HG02763 (cell line): ENCODE measurements around the gene PEAR1.

Experiments used
- ATAC-seq: cut with Tn5 transposase; IDR thresholded peaks from one replicate; pipeline ENCODE4 v1.9.1; 2021; ENCODE audit warnings: mild to moderate bottlenecking, moderate library complexity; ENCODE audit not compliant: unreplicated experiment

Gene PEAR1

DNA sequence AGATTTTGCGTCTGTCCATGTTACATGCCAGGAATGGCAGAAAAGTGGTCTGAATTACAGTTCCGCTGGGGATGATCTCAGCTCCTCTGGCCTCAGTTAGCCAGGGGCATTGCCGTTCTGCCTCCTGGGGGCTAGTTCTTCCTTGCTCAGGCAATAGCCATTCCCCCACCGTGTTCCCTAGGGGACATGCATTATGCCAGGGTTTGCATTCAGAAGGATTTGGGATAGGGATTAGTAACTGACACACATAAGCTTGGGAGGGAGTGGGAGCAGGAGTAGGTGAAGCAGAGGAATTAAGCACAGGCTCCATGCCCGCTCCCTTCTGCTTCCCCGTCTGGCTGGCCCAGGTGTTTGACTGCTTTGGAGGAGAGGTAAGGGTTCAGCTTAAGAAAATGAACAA lies 39.6 kb downstream of the PEAR1 start:
- no peak for ATAC-seq

DNA sequence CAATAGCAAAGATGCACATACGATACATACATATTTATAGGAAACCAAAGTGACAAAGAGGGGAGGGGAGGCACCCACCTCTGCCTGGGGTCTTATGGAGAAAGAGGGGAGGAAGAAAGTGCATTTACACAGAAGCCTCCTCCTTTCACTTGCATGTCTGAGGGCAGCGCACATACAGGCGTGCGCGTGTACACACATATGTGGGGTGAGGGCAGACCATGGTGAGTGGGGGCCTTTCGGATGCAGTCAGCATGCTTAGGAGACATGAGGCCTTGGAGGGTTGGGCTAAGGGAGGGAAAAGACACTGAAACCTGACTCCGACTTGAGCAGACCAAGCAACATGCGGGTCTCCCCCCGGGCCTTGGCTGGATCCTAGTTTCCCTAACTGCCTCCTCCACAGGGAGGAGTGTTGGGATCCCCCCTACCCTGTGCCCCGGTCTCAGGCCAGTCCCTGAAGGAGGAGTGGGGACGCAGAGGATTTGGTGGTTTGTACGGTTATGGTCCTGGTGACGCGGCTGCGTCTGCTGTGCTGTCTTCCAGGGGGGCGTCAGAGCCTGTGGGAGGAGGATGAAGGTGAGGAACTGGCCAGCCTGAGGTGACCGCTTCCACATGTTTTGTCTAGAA lies 42.1 kb downstream of the PEAR1 start:
- no peak for ATAC-seq

DNA sequence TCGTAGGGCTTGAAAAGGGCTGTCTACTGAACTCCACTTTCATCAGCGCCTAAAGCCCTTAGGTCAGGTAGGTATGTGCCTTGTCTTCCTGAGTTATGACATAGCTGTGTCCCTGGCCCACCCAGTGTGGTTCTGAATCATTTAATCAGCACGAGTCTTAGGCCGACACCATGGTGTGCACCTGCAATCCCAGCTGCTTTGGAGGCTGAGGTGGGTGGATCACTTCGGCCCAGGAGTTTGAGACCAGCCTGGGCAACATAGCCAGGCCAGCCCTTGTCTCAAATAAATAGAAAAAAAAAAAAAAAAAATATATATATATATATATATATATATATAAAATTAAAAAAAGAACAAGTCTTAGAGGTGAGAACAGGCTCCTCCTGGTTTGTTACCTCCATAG lies 42.7 kb downstream of the PEAR1 start:
- ATAC-seq = no peak

DNA sequence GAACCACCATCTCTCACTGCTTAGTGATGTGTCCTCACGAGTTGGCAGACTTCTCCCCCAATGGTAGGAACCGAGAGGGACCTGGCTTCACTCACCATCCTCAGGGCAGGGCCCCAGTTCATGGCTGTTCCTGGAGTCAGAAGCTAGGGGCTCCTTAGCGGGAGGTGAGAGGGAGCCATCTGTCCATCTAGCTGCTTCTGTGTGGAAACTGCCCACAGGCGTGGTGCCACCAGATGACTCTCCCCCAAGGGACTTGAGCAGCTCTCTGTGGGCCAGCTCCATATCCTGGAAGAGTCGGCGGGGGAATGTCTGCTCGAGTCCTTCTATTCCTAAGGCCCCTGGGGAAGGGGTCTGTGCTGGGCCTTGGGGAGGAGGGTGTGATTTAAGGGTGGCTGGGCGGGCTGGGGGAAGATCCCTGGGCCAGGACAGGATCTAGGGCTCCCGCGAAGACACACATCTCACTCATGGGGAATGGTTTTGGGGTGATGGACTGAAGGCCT lies 43.3 kb downstream of the PEAR1 start:
- ATAC-seq = no peak

DNA sequence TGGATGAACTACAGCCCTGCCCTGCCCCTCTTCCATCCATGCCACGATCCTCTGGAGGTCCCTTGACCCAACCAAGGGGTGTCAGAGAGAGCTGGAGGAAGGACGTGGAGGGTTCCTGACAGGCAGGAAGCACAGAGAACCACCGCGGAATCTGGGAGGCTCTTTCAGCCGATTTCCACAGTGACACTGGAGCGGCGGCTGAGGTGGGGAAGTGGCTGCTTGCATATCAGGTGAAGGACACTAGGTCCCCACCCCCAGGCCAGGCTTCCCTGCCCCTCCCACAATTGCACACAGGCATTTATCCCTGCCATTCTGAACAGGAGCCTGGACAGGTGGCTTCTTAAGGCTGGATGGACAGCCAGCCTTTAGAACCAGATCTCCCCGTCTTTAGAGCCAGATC lies 44.4 kb downstream of the PEAR1 start:
- no peak for ATAC-seq

DNA sequence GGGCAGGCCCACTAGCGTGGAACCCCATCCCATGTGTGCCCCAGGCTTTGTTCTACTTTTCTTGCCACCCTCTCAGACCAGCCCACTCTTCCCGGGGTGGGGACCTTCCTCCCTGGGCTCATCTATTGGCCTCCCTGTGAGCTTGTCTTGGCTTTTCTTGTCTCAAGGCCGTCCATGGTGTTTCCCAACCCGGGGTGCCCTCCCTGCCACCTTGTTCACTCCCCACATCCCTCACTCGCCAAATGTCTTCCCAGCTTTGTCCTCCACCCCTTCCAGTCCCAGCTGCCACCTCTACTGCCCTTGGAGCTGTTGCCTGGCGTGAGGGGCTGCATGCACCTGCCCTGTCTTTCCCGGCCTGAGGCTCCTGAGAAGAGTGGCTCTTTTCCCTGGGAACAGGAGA lies 45.3 kb downstream of the PEAR1 start:
- ATAC-seq = no peak

DNA sequence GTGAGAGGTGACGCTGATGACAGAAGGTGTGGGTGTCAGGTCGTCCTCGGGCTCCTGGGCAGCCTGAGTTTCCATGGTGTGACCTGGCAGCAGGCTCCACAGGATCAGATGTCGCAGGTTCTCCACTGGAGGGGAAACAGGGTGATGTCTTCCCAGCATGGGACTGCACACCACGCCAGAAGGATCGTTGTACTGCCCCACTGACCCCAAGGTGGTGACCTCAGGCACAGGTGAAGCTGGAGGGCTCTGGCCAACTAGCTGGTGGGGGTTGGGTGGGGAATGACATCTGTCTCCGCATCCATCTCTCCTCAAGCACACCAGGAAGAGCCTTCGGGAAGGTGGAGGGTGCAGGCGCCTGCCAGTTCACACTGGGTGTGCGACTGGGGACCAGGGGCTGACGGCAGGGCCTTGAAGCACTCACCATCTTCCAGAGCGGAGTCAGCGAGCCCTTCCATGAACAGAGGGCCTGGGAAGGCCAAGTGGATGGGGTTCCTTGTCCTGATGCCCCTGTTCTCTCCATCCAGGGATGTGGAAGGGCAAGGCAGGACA lies 46.3 kb downstream of the PEAR1 start:
- no peak for ATAC-seq

DNA sequence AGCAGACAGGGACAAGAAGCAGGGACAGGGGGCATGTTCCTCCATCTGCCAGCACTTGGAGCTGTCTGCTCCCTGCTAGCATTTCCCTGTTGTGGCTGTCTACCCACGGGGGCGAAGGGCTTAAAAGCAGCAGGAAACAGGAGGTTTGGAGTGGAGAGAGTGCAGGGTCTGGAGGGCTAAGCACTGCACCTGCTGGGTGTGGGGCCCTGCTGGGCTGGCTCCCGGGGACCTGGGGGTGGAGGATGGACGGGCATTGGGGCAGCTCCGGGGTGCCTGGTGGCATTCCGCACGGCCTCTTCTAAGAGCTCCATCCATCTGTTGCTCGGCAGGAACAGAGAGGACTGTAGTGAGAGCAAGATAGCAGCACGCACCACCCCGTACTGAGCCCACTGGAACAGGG lies 48.2 kb downstream of the PEAR1 start:
- no peak for ATAC-seq

DNA sequence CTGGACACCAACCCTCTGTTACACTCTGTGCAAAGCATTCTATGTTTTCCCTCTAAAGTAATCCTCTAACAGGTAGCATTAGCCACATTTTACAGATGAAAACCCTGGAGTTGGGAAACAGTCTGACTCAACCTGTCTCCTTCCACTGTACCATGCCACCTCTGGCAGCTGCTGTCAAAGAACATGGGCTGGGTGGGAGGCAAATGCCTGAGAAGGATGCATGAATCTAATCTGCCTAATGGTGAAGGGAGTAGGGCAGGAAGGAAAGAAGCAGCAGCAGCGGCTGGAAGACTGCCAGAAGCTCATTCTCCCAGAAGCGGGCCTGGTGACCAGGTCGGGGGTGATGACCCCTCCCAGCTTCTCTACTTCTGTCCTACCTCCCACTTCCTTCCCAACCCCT lies 48.7 kb downstream of the PEAR1 start:
- ATAC-seq = no peak

DNA sequence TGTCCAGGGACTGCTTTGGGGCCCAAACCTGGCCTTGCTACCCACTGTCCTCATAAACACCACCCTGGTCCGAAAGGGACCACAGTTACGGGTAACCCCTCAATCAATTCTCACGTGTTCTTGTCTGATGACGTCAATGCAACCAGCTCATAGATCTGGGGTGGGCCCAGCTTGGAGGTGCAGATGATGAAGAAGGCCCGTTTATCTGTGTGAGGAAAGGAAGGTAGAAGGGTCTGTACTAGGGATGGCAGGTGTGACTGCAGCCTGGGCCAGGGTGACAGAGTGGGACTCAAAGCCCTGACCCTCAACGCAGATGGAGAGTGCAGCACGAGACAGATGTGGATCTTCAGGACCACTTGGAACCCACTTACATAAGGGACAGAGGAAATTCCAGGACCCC lies 49.1 kb downstream of the PEAR1 start:
- no peak for ATAC-seq

DNA sequence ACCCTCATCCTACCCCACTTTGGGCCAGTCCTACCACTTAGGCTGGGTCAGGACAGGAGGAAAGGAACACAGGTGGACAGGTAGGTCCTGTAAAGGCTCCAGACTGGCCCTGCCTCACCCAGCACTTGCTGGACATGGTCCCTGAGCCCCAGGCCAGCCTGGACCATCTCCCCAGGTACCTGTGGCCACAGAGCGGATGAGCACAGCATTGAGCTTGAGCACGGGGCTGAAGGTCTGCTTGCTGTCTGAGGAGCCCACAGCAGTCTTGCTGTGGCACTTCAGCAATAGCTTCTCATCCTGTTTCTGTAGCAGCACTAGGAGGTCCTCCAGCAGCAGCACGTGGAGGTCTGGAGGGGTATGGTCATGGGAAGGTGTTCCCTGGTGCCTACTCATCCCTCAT lies 50.2 kb downstream of the PEAR1 start:
- ATAC-seq = no peak

DNA sequence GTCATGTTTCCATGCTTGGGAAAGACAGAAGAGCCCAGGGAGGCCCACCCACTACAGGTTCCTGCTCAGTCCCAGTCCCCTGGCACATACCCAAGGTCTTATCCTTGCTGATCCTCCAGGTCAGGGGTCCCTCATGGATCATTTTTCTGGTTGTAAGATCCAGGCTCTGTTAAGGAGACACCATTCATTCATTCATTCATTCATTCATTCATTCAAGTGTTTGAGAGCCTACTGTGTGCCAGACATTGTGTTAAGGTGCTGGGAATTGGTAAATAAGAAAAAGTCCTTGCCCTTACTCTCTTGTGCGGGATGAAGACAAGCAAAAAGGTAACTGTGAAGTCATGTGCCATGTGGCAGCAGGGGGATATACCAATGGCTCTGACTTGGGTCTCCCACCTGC lies 50.8 kb downstream of the PEAR1 start:
- ATAC-seq = no peak

DNA sequence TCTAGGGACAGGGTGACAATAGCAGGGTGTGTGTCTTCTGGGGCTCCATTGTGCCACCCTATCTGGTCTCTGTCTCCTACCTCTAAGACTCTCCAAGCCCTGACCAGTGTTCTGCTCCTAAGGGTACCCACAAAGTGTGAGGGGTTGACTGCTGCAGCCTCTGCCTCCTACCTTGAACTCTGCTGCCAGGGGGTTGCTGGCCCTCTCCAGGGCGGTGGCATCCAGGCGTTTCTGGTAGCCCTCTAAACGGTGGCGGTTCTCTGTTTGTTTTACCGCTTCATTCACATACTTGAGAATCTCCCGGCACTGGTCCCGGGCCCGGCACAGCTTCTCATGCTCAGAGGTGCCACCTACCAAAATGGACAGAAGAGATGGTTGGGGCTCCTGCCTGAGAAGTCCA lies 51.3 kb downstream of the PEAR1 start:
- ATAC-seq = no peak

DNA sequence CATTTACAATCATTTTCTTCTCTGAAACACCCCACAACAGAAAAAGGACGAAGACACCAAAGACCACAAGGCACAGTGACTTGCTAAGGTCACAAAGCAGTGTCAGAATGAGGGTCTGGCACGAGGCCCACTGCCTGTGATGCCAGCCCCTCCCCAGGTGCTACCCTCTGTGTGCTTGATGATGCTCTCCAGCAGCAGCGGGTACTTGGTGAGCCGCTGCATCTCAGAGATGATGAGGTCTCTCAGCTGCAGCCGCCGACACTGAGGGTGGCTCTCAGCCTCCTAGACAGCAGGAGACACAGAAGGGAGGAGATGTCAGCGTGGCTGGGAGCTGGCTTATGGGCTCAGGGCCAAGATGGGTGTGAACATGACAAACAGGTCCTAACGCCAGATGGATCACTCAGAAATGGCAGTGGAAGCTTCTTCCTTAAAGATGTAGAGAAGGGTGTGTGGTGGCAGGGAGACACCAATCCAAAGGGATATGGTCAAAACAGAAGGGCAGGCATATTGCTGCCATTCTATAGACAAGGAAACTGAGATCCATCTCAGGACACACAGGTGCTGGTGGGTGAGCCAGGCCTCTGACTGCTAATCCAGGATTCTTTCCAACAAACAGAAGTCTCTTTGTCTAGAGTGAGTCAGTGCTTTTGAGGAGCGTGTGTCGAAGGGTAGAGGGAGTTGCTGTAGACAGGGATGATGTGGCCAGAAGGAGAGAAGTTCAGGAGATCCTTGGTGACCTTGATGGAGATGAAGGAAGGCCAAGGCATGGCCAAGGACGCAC lies 52.6 kb downstream of the PEAR1 start:
- no peak for ATAC-seq

DNA sequence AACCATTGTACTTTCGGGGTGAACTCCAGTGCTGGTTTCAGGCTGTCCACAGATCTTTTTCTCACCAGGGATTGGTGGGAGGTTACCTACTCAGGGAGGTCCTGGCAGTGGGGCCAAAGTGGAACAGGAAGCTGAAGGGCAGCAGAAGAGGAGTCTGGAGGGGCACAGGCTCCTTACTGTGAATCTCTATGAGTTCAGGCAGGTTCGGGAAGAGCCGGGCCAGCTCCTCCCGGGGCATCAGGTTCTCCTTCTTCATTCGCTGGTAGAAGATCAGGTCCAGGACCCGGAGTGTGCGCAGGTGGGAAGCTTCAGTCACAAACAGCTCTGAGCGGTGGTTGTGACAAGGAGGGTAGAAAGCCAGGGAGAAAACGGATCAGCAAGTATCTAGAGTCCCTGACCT lies 53.6 kb downstream of the PEAR1 start:
- ATAC-seq = no peak

DNA sequence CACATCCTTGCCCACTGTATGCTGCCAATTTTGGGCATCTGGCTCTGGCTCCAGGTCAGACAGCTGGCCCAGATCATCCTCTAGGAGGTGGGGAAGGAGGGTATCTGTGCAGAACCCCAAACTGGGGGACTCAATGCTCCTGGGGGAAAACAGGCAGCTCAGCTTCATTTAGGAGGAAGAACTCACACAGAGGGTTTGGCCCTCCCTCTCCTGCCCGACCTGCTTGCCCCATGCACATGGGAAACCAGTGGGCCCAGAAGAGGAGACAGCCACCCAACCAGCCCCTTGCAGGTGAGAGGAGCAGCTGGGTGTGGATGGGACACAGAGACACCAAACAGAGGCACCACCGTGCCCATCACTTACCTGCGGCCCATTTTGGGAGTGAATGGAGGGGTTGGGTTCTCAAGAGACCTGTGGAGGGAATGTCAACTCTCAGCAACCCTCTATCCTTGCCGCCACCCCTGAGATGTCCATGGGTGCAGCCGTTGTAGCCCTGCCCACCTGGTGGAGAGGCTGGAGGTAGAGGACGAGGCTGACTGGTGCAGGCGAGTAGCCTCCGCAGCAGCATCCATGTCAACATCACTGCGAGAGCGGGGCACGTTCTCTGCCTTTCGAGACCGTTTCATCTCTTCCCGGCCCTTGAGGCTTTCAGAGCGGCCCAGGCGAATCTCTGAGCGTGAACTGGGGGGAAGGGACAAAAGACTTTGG lies 54.5 kb downstream of the PEAR1 start:
- ATAC-seq = no peak

DNA sequence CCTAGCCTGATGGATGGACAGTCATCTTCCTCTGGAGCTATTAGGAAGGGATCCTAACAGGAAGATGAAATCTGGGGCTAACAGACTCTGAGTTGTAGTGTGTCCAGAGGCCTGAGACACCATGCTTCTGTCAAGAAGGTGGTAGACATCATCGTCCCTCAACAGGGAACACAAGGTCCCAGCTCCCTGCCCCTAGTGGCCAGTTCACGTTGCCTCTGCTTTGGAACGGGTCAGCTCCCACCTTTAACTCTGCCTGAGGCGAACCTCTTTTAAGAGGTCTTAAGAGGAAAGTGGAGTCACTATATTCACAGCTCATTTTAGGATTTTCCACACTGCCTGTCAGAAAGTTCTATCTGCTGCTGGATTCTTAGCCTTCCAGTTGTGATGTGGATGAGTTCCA lies 55.2 kb downstream of the PEAR1 start:
- no peak for ATAC-seq

DNA sequence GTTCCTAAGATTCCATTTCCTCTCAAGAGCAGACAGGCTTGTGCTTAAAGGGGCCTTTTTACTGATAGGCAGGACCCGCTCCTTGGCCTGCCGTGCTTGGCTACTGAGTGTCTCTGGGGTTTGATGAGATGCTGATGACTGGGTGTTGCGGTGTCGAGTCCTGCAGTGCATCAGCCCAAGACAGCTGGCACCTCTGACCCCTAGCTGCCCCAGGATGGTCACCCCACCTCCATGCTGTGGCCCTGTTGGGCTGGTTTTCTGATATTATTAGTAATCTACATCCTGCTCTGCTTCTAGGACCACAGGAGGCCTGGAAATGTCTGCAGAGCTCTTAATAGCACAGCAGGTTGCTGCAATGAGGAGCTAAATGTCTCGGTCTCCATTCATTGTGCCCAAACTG lies 55.6 kb downstream of the PEAR1 start:
- ATAC-seq = no peak

DNA sequence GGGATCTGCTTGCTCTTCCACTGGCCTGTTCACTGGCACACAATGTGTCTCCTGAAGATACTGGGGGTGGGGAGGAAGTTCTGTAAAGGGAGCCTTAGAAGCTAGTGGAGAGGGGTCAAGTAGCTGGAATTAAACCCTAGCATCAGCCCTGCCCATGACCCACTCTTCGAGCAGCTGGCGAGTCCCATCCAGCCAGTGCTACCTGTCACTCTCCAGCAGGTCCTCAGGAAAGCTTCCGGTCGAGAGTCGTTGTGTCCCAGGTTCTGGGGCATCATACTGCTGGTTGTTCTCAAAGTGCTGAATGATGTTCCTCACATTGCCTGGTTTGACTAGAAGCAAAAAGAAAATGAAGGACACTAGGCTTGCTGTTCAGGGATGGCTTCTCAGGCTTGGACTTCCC lies 57.9 kb downstream of the PEAR1 start:
- no peak for ATAC-seq

DNA sequence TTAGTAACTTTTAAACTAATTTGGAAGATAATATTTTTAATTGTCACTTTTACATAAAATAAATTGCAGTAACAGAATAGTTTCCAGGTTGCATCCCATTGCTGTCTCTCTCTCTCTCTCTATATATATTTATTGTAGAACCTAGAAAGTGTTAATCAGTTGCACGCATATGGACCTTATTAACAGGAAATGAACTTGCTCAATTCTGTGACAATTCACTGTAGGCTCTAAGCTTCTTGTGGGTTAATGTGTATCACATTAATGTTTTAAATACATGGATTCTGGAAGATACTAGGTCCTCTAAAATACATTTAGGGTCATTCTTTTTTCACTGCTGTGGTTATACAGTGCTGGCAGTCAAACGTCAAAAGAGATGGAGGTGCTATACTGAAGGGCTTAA lies 60.1 kb downstream of the PEAR1 start:
- no peak for ATAC-seq

DNA sequence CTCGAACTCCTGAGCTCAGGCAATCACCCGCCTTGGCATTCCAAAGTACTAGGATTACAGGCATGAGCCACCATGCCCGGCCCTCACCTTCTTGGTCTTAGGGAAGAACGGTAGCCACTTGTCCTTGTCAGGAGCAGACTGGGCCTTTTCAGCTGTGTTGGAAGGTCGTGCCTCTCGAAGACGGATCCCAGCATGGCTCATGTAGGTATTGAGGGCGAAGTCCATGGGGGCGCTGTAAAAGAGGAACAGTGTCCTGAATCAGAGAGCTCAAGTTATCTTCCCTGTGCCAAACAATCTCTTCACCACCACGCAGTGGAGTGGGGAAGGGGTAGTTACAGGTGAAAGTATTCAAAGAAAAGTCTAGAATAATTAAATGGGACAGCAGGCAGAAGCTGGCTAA lies 62.8 kb downstream of the PEAR1 start:
- ATAC-seq = no peak

DNA sequence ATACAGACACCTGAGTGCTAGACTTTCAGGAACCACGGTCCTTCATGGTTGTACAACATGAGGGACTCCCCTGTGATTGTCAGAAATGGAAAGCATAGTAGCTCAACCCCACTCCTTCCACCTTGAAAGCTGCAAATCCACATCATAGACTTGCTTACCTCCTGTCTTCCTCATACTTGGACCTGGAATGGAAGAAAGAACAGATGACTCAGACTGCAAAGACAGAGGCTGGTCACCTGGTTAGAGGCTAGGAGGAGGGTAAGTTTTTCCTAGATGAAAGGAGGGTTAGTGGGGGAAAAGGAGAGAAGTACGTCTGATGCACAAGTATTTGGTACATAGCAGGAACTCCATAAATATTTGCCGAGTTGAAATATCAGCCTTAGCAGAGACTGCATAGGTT lies 64.1 kb downstream of the PEAR1 start:
- no peak for ATAC-seq
